OCI-LY3 (cell line): Measurements from ENCODE around the gene NUB1.

Experiments used
- H2AFZ ChIP-seq: fragments of 200-600, 300-600 bp; shearing (Covaris generic); 2 replicates; pipeline ENCODE4 v1.6.0; 2014; ENCODE audit warnings: antibody characterized with exemption, low read depth, low read length
- H3K27ac ChIP-seq: fragments of 200-600, 300-600 bp; sonication (generic); 2 replicates; pipeline ENCODE4 v1.5.1; 2014; ENCODE audit warnings: mild to moderate bottlenecking, low read length, moderate library complexity, mixed read lengths
- H3K27me3 ChIP-seq: fragments of 200-600, 300-600 bp; sonication (generic); 2 replicates; pipeline ENCODE4 v1.6.1; 2014; ENCODE audit warnings: low read depth, low read length, mixed read lengths
- H3K36me3 ChIP-seq: fragments of 200-600, 300-600 bp; sonication (generic); replicated peaks from 2 replicates; pipeline ENCODE3; 2014; ENCODE audit warnings: low read depth, low read length, mixed read lengths
- H3K4me1 ChIP-seq: fragments of 300-600, 200-600 bp; sonication (generic); 2 replicates; pipeline ENCODE4 v1.6.1; 2014; ENCODE audit warnings: low read length, mixed read lengths
- H3K4me2 ChIP-seq: fragments of 200-600, 300-600 bp; sonication (generic); 2 replicates; pipeline ENCODE4 v1.6.1; 2014; ENCODE audit warnings: low read length, mixed read lengths
- H3K4me3 ChIP-seq: fragments of 300-600, 200-600 bp; sonication (generic); 2 replicates; pipeline ENCODE4 v1.5.1; 2014; ENCODE audit warnings: antibody characterized with exemption, mild to moderate bottlenecking, low read length, moderate library complexity
- H3K79me2 ChIP-seq: fragments of 300-600, 200-600 bp; shearing (Covaris generic); 2 replicates; pipeline ENCODE4 v1.6.1; 2014; ENCODE audit warnings: mild to moderate bottlenecking, low read length, mixed read lengths
- H3K9ac ChIP-seq: fragments of 300-600, 200-600 bp; shearing (Covaris generic); 2 replicates; pipeline ENCODE4 v1.6.0; 2014; ENCODE audit warnings: mild to moderate bottlenecking, low read length, moderate library complexity
- H3K9me3 ChIP-seq: fragments of 200-600, 300-600 bp; shearing (Covaris generic); 2 replicates; pipeline ENCODE4 v1.6.1; 2014; ENCODE audit warnings: low read length, mixed read lengths; ENCODE audit not compliant: insufficient read depth
- H4K20me1 ChIP-seq: fragments of 200-600, 300-600 bp; sonication (generic); 2 replicates; pipeline ENCODE4 v1.6.1; 2016; ENCODE audit warnings: low read length, mixed read lengths; ENCODE audit not compliant: insufficient read depth
- CTCF ChIP-seq: fragments of 200-600, 300-600 bp; sonication (generic); IDR thresholded peaks from 2 replicates; pipeline ENCODE4 v1.5.1; 2014; ENCODE audit warnings: antibody characterized with exemption, low read length, low read depth
- EZH2phosphoT487 ChIP-seq: fragments of 200-600 bp; shearing (Covaris generic); IDR thresholded peaks from 2 replicates; pipeline ENCODE4 v1.6.1; 2018; ENCODE audit warnings: antibody characterized with exemption, mixed run types, low read depth

Gene NUB1

GRCh38 chr7:151304856-151305255 is 36.8 kb upstream of the NUB1 start:
- H3K4me2 ChIP-seq: no peak overlapping the region
- no peak overlapping the region for H2AFZ ChIP-seq
- no peak overlapping the region for H3K27ac ChIP-seq
- H3K27me3 ChIP-seq: peaks cover 73% of the 10 kb centered on the region
- TF ChIP-seq EZH2phosphoT487: no peak
- H3K9ac ChIP-seq: no peak overlapping the region
- no peaks in the 10 kb centered on the region for H3K9me3 ChIP-seq
- H3K36me3 ChIP-seq: no peaks in the 10 kb centered on the region
- no peak overlapping the region for H3K4me3 ChIP-seq
- H4K20me1 ChIP-seq: 0 out of 2 replicates have a peak, but pooled peaks cover 11% of the 10 kb centered on the region
- H3K79me2 ChIP-seq: no peaks in the 10 kb centered on the region
- H3K4me1 ChIP-seq: peaks cover 3% of the 10 kb centered on the region; the same call in 1 of the 2 replicates

GRCh38 chr7:151306374-151306773 is 35.2 kb upstream of the NUB1 start:
- Histone ChIP-seq H3K36me3 (no peaks in the 10 kb centered on the region), H3K4me3 (no peak overlapping the region), H3K27me3 (peaks cover 59% of the 10 kb centered on the region), H3K27ac (no peak overlapping the region), H4K20me1 (0 out of 2 replicates have a peak, but pooled peaks cover 5% of the 10 kb centered on the region), H3K9me3 (peaks cover 4% of the 10 kb centered on the region), H3K9ac (no peak overlapping the region), H3K4me2 (no peak overlapping the region), H3K79me2 (no peaks in the 10 kb centered on the region), H2AFZ (no peak overlapping the region), H3K4me1 (peaks cover 3% of the 10 kb centered on the region; the same call in 1 of the 2 replicates)
- TF ChIP-seq EZH2phosphoT487: no peak
- no peak for TF ChIP-seq CTCF

- Histone ChIP-seq H3K4me2 (no peak overlapping the region), H3K9ac (no peak overlapping the region), H3K27me3 (peaks cover 57% of the 10 kb centered on the region), H4K20me1 (0 out of 2 replicates have a peak, but pooled peaks cover 1% of the 10 kb centered on the region), H3K4me3 (no peak overlapping the region), H2AFZ (no peak overlapping the region), H3K4me1 (peaks cover 3% of the 10 kb centered on the region; the same call in 1 of the 2 replicates), H3K79me2 (no peaks in the 10 kb centered on the region), H3K9me3 (peaks cover 7% of the 10 kb centered on the region), H3K36me3 (no peaks in the 10 kb centered on the region), H3K27ac (no peak overlapping the region)
- TF ChIP-seq EZH2phosphoT487 (no peak), CTCF (no peak)
Observed at GRCh38 chr7:151306860-151307259, 34.8 kb upstream of the NUB1 start.

GRCh38 chr7:151307536-151307935 is 34.1 kb upstream of the NUB1 start:
- no peaks in the 10 kb centered on the region for H4K20me1 ChIP-seq
- H3K36me3 ChIP-seq: no peaks in the 10 kb centered on the region
- no peak overlapping the region for H3K9ac ChIP-seq
- H3K9me3 ChIP-seq: peaks cover 7% of the 10 kb centered on the region
- H3K79me2 ChIP-seq: no peaks in the 10 kb centered on the region
- peaks cover 3% of the 10 kb centered on the region; the same call in 1 of the 2 replicates for H3K4me1 ChIP-seq
- no peak overlapping the region for H3K4me2 ChIP-seq
- no peak overlapping the region for H2AFZ ChIP-seq
- TF ChIP-seq EZH2phosphoT487 (no peak), CTCF (no peak)
- H3K4me3 ChIP-seq: no peak overlapping the region
- peaks cover 51% of the 10 kb centered on the region for H3K27me3 ChIP-seq
- no peak overlapping the region for H3K27ac ChIP-seq

GRCh38 chr7:151308256-151308655 is 33.4 kb upstream of the NUB1 start:
- Histone ChIP-seq H3K79me2 (no peaks in the 10 kb centered on the region), H3K4me1 (peaks cover 3% of the 10 kb centered on the region; the same call in 1 of the 2 replicates), H3K9ac (no peak overlapping the region), H3K9me3 (peaks cover 7% of the 10 kb centered on the region), H3K27me3 (peaks cover 50% of the 10 kb centered on the region), H3K27ac (no peak overlapping the region), H4K20me1 (no peaks in the 10 kb centered on the region), H3K36me3 (no peaks in the 10 kb centered on the region), H3K4me3 (no peak overlapping the region), H2AFZ (no peak overlapping the region), H3K4me2 (no peak overlapping the region)
- TF ChIP-seq CTCF (no peak), EZH2phosphoT487 (no peak)
